NCI-H1930 (cell line): ENCODE data around the gene WRNIP1.

ENCODE experiments used
- DNase-seq, 2 experiments: peaks; one replicate each; lab custom pipeline; 2025; lab: John Stamatoyannopoulos, UW

The WRNIP1 gene

GRCh38 chr6:2807342-2808090, 42.3 kb downstream of the WRNIP1 start:
- DNase-seq: no peak

GRCh38 chr6:2809015-2809414, 43.8 kb downstream of the WRNIP1 start:
- no peak for DNase-seq

- DNase-seq: no peak
Observed at GRCh38 chr6:2810092-2810671, 45.0 kb downstream of the WRNIP1 start.

GRCh38 chr6:2812695-2813094, 47.5 kb downstream of the WRNIP1 start:
- DNase-seq: no peak

- DNase-seq: no peak
Observed at GRCh38 chr6:2816158-2816557, 51.0 kb downstream of the WRNIP1 start.

GRCh38 chr6:2817903-2818443, 52.8 kb downstream of the WRNIP1 start:
- no peak for DNase-seq

GRCh38 chr6:2818593-2818992, 53.4 kb downstream of the WRNIP1 start:
- DNase-seq: no peak

GRCh38 chr6:2819115-2819514, 53.9 kb downstream of the WRNIP1 start:
- no peak for DNase-seq

GRCh38 chr6:2819978-2820377, 54.8 kb downstream of the WRNIP1 start:
- no peak for DNase-seq

GRCh38 chr6:2820415-2820814, 55.2 kb downstream of the WRNIP1 start:
- no peak for DNase-seq

GRCh38 chr6:2821554-2821953, 56.4 kb downstream of the WRNIP1 start:
- no peak for DNase-seq

- DNase-seq: no peak
Observed at GRCh38 chr6:2823104-2823850, 58.1 kb downstream of the WRNIP1 start.

- DNase-seq: no peak
Observed at GRCh38 chr6:2826131-2826530, 60.9 kb downstream of the WRNIP1 start.

GRCh38 chr6:2827142-2827541, 61.9 kb downstream of the WRNIP1 start:
- no peak for DNase-seq

GRCh38 chr6:2828629-2829028, 63.4 kb downstream of the WRNIP1 start:
- no peak for DNase-seq

- no peak for DNase-seq
Observed at GRCh38 chr6:2829253-2829652, 64.1 kb downstream of the WRNIP1 start.

GRCh38 chr6:2830183-2830582, 65.0 kb downstream of the WRNIP1 start:
- DNase-seq: no peak

- peak in 1 of 2 experiments; percentile 20 for DNase-seq
Observed at GRCh38 chr6:2831392-2831791, 66.2 kb downstream of the WRNIP1 start.

GRCh38 chr6:2834262-2834661, 69.1 kb downstream of the WRNIP1 start:
- DNase-seq: no peak
